Heart right ventricle (tissue), 16 donors: ENCODE results near the gene CHTF18. TPM values are rescaled to one million over a fixed set of nuclear protein-coding genes. Genes with fewer than 3 reads are reported as not detected.
A peak's percentile ranks its signal among the peaks of the same experiment; 100 is the strongest.

Experiments
- ATAC-seq, 8 donors: fragments of 200-7000 bp; cut with Tn5 transposase; one replicate each; pipeline ENCODE4 v1.9.1; 2020; ENCODE audit warnings: mild to moderate bottlenecking in 8 of 8, moderate library complexity in 8 of 8, moderate number of reproducible peaks in 1 of 8
- DNase-seq, 2 donors: peaks; one replicate each; pipeline ENCODE4 v3.0.0-alpha.2; 2020
- H3K27ac ChIP-seq, 10 donors: fragments of 200-600 bp; sonication (generic) in 2 of 10; one replicate each; pipeline versions ENCODE4 v1.5.0 to v1.8.0; 2020 to 2022; ENCODE audit warnings: mild to moderate bottlenecking in 3 of 10
- H3K27me3 ChIP-seq, 7 donors: fragments of 200-600 bp; one replicate each; pipeline ENCODE4 v1.8.0; 2021 to 2022; ENCODE audit warnings: mild to moderate bottlenecking in 2 of 7
- H3K36me3 ChIP-seq, 9 donors: fragments of 200-600 bp; sonication (generic) in 1 of 9; one replicate each; pipeline versions ENCODE4 v1.5.0 to v1.8.0; 2020 to 2022; ENCODE audit warnings: mild to moderate bottlenecking in 2 of 9
- H3K4me1 ChIP-seq, 9 donors: fragments of 200-600 bp; sonication (generic) in 1 of 9; one replicate each; pipeline versions ENCODE4 v1.5.0 to v1.8.0; 2020 to 2022; ENCODE audit warnings: mild to moderate bottlenecking in 4 of 9
- H3K4me3 ChIP-seq, 10 donors: fragments of 200-600 bp; sonication (generic) in 2 of 10; one replicate each; pipeline versions ENCODE4 v1.5.0 to v1.8.0; 2020 to 2022; ENCODE audit warnings: mild to moderate bottlenecking in 7 of 10, moderate library complexity in 2 of 10
- H3K9me3 ChIP-seq, 11 donors: fragments of 200-600 bp in 10 of 11; sonication (generic) in 2 of 11; one replicate each; pipeline versions ENCODE4 v1.5.0 to v1.8.0; 2013 to 2022; ENCODE audit warnings: mild to moderate bottlenecking in 2 of 11, control low read depth in 1 of 11, moderate library complexity in 1 of 11
- CTCF ChIP-seq, 9 donors: fragments of 200-600 bp; sonication (generic) in 2 of 9; IDR thresholded peaks; one replicate each; pipeline versions ENCODE4 v1.5.0 to v1.8.0; 2021 to 2022; ENCODE audit warnings: antibody characterized with exemption in 9 of 9, mild to moderate bottlenecking in 5 of 9, moderate library complexity in 1 of 9
- WGBS, 2 donors: extraction: QIAGEN DNeasy Blood & Tissue Kit; methylation state at CpG; one replicate each; pipeline ENCODE4 v1.1.7; 2013; ENCODE audit warnings: inconsistent platforms in 1 of 2; 5-methylcytosine and 5-hydroxymethylcytosine counted together
- intact Hi-C, 10 donors: fragments of 100-400 bp; cut with DNase I; formaldehyde crosslinking; loops; one replicate each; pipeline versions ENCODE4 v1.11.1 to v1.14.2; 2022
- polyA plus RNA-seq, 2 donors: library from polyadenylated mRNA; stranded (reverse); fragments of 200-250 nt; gene quantifications; one replicate each; pipeline ENCODE4 v1.2.3, GENCODE V29; 2013
- total RNA-seq, 10 donors: library from RNA; stranded (reverse); fragmentation: NEBNext Ultra II Directional in 3 of 10; extraction: Animal tissue kit (Norgen Biotek cat#: 25700) in 3 of 10; gene quantifications; one replicate each; pipeline versions ENCODE4 v1.2.1 to v1.2.4, GENCODE V29; 2021 to 2023
- donor health status: Arrhythmogenic right ventricular cardiomyopathy.
- donor health status: ischemic (EF 13 %, LVEDD 7.1; RV severe dilation, severe dysfunction).
- donor health status: healthy with polysubstance abuse.
- donor health status: DM: no; HTN: yes; CAD: no.
- donor health status: DM: no; HTN: no; CAD: no.
- donor health status: ischemic (EF 25% LVEDD 6.9; RV normal size, moderate dysfunction).
- donor health status: ischemic (EF 25% LVEDD 5.7; RV mildly dilated, moderate dysfunction).
- donor health status: healthy.
- donor health status: DM: yes; HTN: yes; CAD: no.
- donor health status: Ischemic cardiomyopathy.
- donor health status: ischemic (EF 35%, LVEDD 5.7; RV mildly dilated, moderate dysfunction).
- donor health status: nonischemic (EF 11% LVEDD 7.7; RV severe dilation, severe dysfunction).
- donor health status: DM: yes; HTN: yes; CAD: no.
- donor health status: PGD.
- donor health status: ischemic (EF 29% LVEDD 5.4; RV normal size, mild dysfunction).
- donor health status: nonischemic (EF 23%, LVEDD 6.1; RV moderate dilation, normal function).

The CHTF18 gene
- total and polyA plus RNA-seq, 12 donors: 2.8 to 8.2 (median 5.8) TPM

- ATAC-seq: no peak
- H3K36me3 ChIP-seq: no peaks in the 10 kb centered on the region
- H3K9me3 ChIP-seq: no peaks in the 10 kb centered on the region
- no peak overlapping the region for H3K27ac ChIP-seq
- no peak overlapping the region for H3K4me3 ChIP-seq
- intact Hi-C loops: no loop called here
- no peaks in the 10 kb centered on the region for H3K4me1 ChIP-seq
- TF ChIP-seq CTCF (IDR thresholded peaks at IDR 0.05): no peak
- DNase-seq: no peak
- WGBS, 2 donors: 67 to 82% methylated on average over 5 to 13 of the region's 13 CpGs
- H3K27me3 ChIP-seq: peaks cover 0 to 11% (median 5%) of the 10 kb centered on the region in 7 donors
These were observed 18.0 kb upstream of the CHTF18 start for GRCh38 chr16:770411-770810.

DNA sequence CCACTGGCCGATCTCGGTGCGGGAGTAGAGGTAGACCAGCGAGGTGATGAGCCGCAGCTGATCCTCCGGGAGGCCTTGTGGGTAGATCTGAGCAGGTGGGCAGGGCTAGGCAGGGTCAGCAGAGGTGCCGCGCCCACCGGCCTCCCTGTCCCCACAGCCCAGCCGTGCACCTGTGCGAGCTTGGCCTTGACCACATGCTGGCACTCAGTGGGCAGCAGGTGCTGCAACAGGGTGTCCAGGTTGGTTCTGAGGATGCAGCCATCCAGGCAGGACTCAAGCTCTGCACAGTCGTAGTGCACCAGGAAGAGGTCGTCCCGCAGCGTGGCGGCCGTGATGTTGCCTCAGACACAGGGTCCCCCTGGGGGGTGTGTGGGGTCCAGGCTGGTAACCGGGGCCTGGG is 15.5 kb upstream of the CHTF18 start:
- intact Hi-C loops: no loop called here
- Histone ChIP-seq H3K4me1 (no peaks in the 10 kb centered on the region), H3K27me3 (peaks cover 0 to 25% (median 9%) of the 10 kb centered on the region in 7 donors), H3K9me3 (no peaks in the 10 kb centered on the region), H3K36me3 (no peaks in the 10 kb centered on the region), H3K27ac (no peak overlapping the region), H3K4me3 (no peak overlapping the region)
- no peak for TF ChIP-seq CTCF (IDR thresholded peaks at IDR 0.05)
- WGBS, 2 donors: 89 to 91% methylated on average over 18 of the region's 18 CpGs
- DNase-seq (no peak), ATAC-seq (no peak)

- peak in 1 of 8 donors; percentile 18 for ATAC-seq
- WGBS, 2 donors: 82 to 84% methylated on average over 46 of the region's 46 CpGs
- DNase-seq: no peak
These were observed 14.1 kb upstream of the CHTF18 start for GRCh38 chr16:774086-775001.

More at GRCh38 chr16:774086-775001, 14.1 kb upstream of the CHTF18 start:
- H3K9me3 ChIP-seq: no peaks in the 10 kb centered on the region
- TF ChIP-seq CTCF (IDR thresholded peaks at IDR 0.05): no peak
- H3K27ac ChIP-seq: no peak overlapping the region
- intact Hi-C loops: no loop called here
- H3K36me3 ChIP-seq: no peaks in the 10 kb centered on the region
- no peaks in the 10 kb centered on the region for H3K4me1 ChIP-seq
- peaks cover 0 to 34% (median 15%) of the 10 kb centered on the region in 7 donors for H3K27me3 ChIP-seq
- H3K4me3 ChIP-seq: no peak overlapping the region
